Cardiac atrium fibroblast (primary cell): ENCODE measurements around the gene SNTG2. TPM values are rescaled to one million over a fixed set of nuclear protein-coding genes. Genes with fewer than 3 reads are reported as not detected.

Experiments used
- total RNA-seq: library from RNA; depleted of rRNA; stranded (reverse); fragments of >200 nt; gene quantifications from 2 replicates; pipeline ENCODE4 v1.2.3, GENCODE V29; 2015

The SNTG2 gene
- total RNA-seq = not detected in 2 replicates

DNA sequence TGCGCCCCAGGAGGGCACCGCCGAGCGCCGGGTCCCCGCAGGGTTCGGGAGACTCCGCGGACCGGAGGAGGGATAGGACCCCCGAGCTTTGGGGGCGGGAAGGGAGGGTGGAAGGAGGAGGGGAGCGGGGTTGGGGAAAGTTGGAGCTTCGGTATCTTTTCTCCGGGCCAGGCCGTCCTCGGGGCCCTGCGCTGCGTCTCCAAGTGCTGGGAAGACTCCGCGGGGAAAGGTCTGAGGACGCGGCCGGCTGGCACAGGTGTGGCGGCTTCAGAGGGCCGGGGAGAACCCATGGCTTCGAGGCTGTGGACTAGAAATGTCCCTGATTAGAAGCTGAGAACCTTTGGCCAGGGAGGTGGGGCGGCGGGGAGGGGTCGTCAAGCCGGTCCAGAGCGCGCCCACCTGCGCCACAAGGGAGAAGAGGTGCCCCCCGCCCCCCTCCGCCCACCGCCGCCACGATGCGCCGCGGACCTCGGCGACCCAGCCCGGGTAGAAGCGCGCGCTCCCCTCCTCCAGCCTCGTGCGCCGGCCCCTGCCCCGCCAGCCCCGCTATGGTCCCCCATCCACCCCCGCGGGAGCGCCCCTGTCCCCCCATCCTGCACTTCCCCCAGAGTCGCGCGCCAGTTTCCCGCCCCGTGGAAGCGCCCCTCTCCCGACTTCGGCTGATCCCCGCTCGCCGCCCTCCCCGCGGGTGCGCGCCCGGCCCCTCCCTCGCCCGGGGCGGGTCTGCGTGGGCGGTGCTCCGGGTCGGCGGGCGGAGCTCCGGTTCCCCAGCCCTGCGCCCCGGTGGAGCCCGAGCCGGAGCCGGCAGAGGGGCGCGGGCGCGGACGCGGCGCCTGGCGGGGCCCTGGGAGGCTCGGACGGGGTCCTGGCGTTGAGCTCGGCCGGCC is at the start of gene SNTG2:
SNTG2 (plus strand) TSS at position 770 of the 887 bp plus-strand sequence. CDS start 148 bp downstream, outside the sequence.

DNA sequence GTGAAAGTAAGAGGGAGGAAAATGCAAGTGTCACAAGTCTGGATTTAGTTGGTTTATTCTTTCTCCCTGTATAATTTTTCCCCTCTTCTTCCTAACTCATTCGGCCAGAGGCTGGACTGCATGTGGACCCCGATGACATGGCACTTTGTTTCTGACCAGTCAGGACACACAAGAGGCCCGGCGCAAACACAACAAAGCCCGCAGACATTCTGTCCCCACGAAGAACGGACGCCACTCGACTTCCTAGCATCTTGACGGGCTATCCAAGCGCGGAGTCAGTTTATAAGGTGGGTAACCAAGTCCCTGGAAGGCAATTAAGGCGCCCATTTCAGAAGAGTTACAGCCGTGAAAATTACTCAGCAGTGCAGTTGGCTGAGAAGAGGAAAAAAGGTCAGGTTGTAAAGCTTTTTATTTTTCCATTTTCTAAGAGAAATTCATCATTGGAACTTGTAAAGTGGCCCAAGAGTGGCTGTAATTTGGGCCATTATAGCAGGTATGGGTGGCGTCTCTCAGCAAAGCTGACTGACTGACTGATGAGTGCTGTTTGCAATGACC is 462.6 kb downstream of the SNTG2 start, which contains the start of gene TPO:
TPO (plus strand) TSS at position 308 of the 555 bp plus-strand sequence. CDS start 946 bp downstream, outside the sequence.

